Measurements from ENCODE around the gene SAC3D1.

Gene SAC3D1

DNA sequence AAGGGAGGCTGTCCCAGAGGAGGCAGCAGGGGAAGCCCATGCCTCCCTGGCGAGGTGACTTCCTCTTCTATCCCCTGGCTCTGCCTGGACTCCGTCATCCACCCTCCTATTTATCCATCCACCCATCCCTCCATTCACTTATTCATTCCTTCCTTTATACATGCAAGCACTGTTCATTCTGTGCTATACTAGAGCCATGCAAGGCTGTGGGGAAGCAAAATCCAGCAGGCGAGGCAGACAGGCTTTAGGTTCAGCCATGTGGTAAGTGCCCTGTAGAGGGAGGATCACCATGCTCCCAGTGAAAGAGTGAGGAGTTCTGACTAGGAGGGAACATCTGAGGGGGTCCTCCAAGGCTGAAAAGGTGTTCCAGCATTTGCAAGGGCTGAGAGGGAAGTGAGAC is 18.5 kb downstream of the SAC3D1 start:
- no peak for TF ChIP-seq FOXP2 (optimal IDR thresholded peaks at IDR 0.05; ENCODE audit: control extremely low read depth, extremely low read length, insufficient read depth)
- no peak for TF ChIP-seq EZH2 (IDR thresholded peaks at IDR 0.05)
- no peak for TF ChIP-seq POLR2AphosphoS5 (IDR thresholded peaks at IDR 0.05; ENCODE audit: borderline replicate concordance, low read depth, low read length)
- no peaks in the 10 kb centered on the region for H3K9me3 ChIP-seq (ENCODE audit: low read depth, low read length)
- DNase-seq (ENCODE audit: low read depth, low spot score) = no peak
- H3K9ac ChIP-seq (ENCODE audit: insufficient read length) = no peak overlapping the region
- no peak overlapping the region for H3K4me3 ChIP-seq
- no peaks in the 10 kb centered on the region for H3K36me3 ChIP-seq (ENCODE audit: insufficient read depth, low read length)
- no peak overlapping the region for H3K27ac ChIP-seq

DNA sequence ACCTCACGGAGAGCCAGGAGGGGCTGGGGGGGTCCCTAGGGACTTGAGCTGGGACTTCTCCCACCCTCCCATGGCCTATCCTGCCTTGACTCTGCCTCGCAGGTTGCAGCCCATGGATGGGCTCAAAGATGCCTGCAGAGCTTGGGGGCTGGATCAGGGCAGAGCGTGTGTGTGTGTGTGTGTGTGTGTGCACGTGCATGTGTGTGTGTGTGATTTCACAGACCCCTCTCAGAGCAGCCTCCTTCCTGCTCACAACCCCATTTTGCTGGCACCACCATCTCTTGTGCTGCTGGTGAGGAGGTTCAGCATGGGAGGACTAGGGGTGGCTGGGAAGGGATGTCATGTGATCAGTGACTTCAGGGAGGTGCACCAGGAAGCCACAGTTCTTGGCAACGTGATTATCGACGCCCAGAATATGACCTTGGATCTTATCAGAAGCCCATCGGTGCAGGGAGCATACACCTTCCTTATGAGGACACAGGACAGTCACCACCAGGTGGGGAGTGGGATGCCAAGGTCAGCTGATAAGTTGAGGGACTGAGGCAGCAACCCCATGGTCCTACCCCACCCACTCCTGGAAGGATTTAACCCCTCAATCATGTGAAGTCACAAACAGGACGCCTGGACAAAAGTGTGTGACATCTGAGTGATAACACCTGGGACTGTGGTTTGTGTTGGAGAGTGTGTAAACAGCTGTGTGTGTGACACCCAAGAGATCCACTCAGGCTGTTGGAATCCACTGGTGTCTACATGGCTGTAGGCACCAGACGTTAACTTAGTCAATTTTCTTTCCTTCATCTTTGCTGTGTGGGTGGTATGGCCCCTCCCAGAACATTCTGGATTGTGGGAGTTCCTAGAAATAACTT is 19.2 kb downstream of the SAC3D1 start:
- no peak for DNase-seq (ENCODE audit: low read depth, low spot score)
- Histone ChIP-seq H3K4me3 (no peak overlapping the region), H3K27ac (no peak overlapping the region), H3K36me3 (ENCODE audit: insufficient read depth, low read length) (no peaks in the 10 kb centered on the region), H3K9ac (ENCODE audit: insufficient read length) (no peak overlapping the region), H3K9me3 (ENCODE audit: low read depth, low read length) (no peaks in the 10 kb centered on the region)
- TF ChIP-seq EZH2 (IDR thresholded peaks at IDR 0.05) = no peak
- TF ChIP-seq FOXP2 (optimal IDR thresholded peaks at IDR 0.05; ENCODE audit: control extremely low read depth, extremely low read length, insufficient read depth) = no peak
- TF ChIP-seq POLR2AphosphoS5 (IDR thresholded peaks at IDR 0.05; ENCODE audit: borderline replicate concordance, low read depth, low read length) = no peak

DNA sequence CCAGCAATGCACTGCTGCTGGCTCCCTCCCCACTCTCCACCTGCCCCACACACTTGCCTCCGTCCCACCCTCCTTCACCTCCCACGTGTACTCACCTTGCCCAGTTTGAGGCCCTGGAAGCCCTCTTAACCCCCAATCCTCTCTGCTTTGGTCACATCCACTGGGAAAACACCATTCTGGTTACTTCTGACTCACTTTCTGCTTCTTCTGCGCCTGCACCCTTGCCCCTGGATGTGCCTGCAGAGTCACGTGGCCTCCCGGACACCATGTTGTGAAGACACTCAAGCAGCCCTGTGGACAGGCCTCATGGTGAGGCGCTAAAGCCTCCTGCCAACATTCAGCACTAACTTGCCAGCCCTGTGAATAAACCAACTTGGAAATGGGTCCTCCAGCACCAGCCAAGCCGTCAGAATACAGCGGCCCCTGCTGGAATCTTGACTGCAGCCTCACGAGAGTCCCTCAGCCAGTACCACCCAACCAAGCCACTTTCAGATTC is 20.0 kb downstream of the SAC3D1 start:
- no peaks in the 10 kb centered on the region for H3K36me3 ChIP-seq (ENCODE audit: insufficient read depth, low read length)
- H3K27ac ChIP-seq = no peak overlapping the region
- H3K4me3 ChIP-seq = no peak overlapping the region
- no peak for DNase-seq (ENCODE audit: low read depth, low spot score)
- H3K9me3 ChIP-seq (ENCODE audit: low read depth, low read length) = no peaks in the 10 kb centered on the region
- TF ChIP-seq POLR2AphosphoS5 (IDR thresholded peaks at IDR 0.05; ENCODE audit: borderline replicate concordance, low read depth, low read length) = no peak
- no peak overlapping the region for H3K9ac ChIP-seq (ENCODE audit: insufficient read length)

DNA sequence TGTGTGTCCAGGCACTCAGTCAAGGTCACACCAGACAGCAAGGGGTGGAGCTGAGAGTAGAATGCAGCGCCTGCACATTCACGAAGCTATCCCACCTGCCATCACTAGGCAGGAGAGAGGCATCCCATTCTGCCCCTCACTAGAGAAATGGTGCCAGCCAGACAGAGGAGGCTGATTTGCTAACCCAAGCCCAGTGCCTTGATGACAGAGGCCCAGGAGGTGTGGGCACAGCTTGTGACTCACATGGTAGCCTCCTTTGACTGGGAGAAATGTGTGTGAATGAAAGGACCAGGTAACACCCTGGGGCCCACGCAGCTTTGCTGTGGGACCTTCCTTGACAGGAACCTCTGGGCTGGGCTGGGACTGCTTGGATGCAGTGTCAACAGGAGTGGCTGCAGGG is 22.5 kb downstream of the SAC3D1 start:
- Histone ChIP-seq H3K9me3 (ENCODE audit: low read depth, low read length) (no peaks in the 10 kb centered on the region), H3K4me3 (no peak overlapping the region), H3K9ac (ENCODE audit: insufficient read length) (no peak overlapping the region), H3K27ac (no peak overlapping the region), H3K36me3 (ENCODE audit: insufficient read depth, low read length) (no peaks in the 10 kb centered on the region)
- TF ChIP-seq POLR2AphosphoS5 (IDR thresholded peaks at IDR 0.05; ENCODE audit: borderline replicate concordance, low read depth, low read length) (no peak), FOXP2 (optimal IDR thresholded peaks at IDR 0.05; ENCODE audit: control extremely low read depth, extremely low read length, insufficient read depth) (no peak), EZH2 (IDR thresholded peaks at IDR 0.05) (no peak)
- DNase-seq (ENCODE audit: low read depth, low spot score) = no peak

DNA sequence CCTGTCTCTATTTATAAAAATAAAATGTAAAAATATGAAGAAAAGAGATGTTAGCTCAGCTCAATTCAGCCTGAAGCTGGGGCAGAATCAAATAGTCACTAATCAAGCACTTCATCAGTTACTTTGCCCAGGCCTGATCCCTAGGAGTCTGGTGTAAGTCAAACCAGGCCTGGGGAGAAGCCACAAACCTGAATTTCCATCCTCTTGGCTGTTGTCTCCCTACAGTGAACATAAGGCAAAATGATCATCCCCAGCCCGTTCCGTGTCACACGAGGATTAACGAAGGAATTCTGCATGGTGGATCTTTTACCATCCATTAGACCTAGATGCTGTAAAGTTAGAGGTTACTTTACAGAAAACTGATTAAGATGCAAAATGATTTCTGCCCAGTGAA is 23.8 kb downstream of the SAC3D1 start:
- H3K4me3 ChIP-seq = no peak overlapping the region
- H3K27ac ChIP-seq = no peak overlapping the region
- H3K9me3 ChIP-seq (ENCODE audit: low read depth, low read length) = no peaks in the 10 kb centered on the region
- DNase-seq (ENCODE audit: low read depth, low spot score) = no peak
- H3K36me3 ChIP-seq (ENCODE audit: insufficient read depth, low read length) = no peaks in the 10 kb centered on the region
- no peak overlapping the region for H3K9ac ChIP-seq (ENCODE audit: insufficient read length)
- TF ChIP-seq EZH2 (IDR thresholded peaks at IDR 0.05) (no peak), FOXP2 (optimal IDR thresholded peaks at IDR 0.05; ENCODE audit: control extremely low read depth, extremely low read length, insufficient read depth) (no peak), POLR2AphosphoS5 (IDR thresholded peaks at IDR 0.05; ENCODE audit: borderline replicate concordance, low read depth, low read length) (no peak)

DNA sequence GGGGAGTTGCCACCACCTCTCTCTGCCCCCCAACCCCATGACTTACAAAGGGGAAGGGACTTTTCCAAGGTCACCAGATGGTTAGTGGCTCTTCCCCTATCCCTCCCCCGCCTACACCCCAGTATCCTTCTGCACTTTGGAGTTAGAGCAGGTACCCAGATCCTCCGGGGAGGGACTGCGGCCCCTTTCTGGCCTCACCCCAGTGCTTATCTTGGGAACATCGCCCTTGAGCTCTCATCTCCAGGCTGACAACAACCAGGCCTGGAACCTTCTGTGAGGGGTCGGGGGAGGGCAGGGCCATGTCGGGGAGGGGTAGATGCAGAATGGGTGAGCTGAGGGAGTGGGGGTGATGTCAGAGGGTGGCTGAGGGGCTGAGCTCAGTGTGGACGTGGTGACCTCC is 24.8 kb downstream of the SAC3D1 start:
- H3K9ac ChIP-seq (ENCODE audit: insufficient read length) = no peak overlapping the region
- no peaks in the 10 kb centered on the region for H3K9me3 ChIP-seq (ENCODE audit: low read depth, low read length)
- no peak overlapping the region for H3K4me3 ChIP-seq
- TF ChIP-seq EZH2 (IDR thresholded peaks at IDR 0.05) = no peak
- TF ChIP-seq POLR2AphosphoS5 (IDR thresholded peaks at IDR 0.05; ENCODE audit: borderline replicate concordance, low read depth, low read length) = no peak
- no peak for TF ChIP-seq FOXP2 (optimal IDR thresholded peaks at IDR 0.05; ENCODE audit: control extremely low read depth, extremely low read length, insufficient read depth)
- H3K36me3 ChIP-seq (ENCODE audit: insufficient read depth, low read length) = no peaks in the 10 kb centered on the region
- no peak for DNase-seq (ENCODE audit: low read depth, low spot score)
- no peak overlapping the region for H3K27ac ChIP-seq

DNA sequence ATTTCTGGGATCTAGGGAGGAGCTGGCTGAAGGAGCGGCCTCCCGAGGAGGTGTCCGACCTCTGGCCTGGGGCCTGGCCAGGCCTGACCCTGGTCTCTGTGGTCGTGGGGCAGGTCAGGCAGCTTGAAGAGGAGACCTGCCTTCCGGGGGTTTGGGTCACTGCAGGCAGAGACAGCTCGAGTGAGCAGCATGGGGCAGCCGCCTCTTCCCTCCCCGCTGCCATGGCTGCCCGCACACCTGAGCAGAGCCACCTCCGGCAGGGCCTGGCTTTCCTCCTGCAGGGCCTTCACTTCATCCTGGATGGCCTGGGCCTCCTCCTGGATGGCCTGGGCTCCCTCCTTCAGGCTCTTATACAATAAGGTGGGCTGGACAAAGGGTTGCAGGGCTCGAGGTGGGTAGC is 25.3 kb downstream of the SAC3D1 start:
- Histone ChIP-seq H3K27ac (no peak overlapping the region), H3K4me3 (no peak overlapping the region), H3K9ac (ENCODE audit: insufficient read length) (no peak overlapping the region), H3K36me3 (ENCODE audit: insufficient read depth, low read length) (no peaks in the 10 kb centered on the region), H3K9me3 (ENCODE audit: low read depth, low read length) (no peaks in the 10 kb centered on the region)
- TF ChIP-seq EZH2 (IDR thresholded peaks at IDR 0.05) (no peak), FOXP2 (optimal IDR thresholded peaks at IDR 0.05; ENCODE audit: control extremely low read depth, extremely low read length, insufficient read depth) (no peak), POLR2AphosphoS5 (IDR thresholded peaks at IDR 0.05; ENCODE audit: borderline replicate concordance, low read depth, low read length) (no peak)
- DNase-seq (ENCODE audit: low read depth, low spot score) = no peak

DNA sequence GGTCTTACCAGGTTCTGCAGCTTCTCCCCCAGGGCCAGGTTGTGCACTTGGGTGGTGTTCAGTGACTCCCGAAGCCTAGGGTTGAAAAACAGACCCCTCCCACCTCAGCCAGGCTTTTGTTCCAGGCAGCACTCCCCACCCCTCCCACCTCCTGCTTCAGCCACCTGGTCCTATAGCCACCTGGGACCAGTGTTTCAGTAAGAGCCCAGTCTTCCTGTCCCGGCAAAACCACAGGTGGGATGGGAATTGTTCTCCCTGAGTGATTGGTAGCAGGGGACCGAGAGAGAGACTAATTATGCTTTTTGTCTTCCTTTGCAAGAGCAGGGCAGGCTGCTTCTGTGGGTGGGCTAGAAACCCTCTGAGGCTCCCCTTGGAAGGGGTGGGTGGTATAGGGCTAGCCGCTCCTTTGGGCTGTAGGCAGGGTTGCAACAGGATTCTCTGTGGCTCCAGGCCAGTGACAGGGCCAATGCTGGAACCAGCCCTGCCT is 25.8 kb downstream of the SAC3D1 start:
- Histone ChIP-seq H3K9me3 (ENCODE audit: low read depth, low read length) (no peaks in the 10 kb centered on the region), H3K4me3 (no peak overlapping the region), H3K36me3 (ENCODE audit: insufficient read depth, low read length) (no peaks in the 10 kb centered on the region), H3K27ac (no peak overlapping the region), H3K9ac (ENCODE audit: insufficient read length) (no peak overlapping the region)
- DNase-seq (ENCODE audit: low read depth, low spot score) = no peak
- TF ChIP-seq FOXP2 (optimal IDR thresholded peaks at IDR 0.05; ENCODE audit: control extremely low read depth, extremely low read length, insufficient read depth) (no peak), EZH2 (IDR thresholded peaks at IDR 0.05) (no peak), POLR2AphosphoS5 (IDR thresholded peaks at IDR 0.05; ENCODE audit: borderline replicate concordance, low read depth, low read length) (no peak)
